HG02623 (cell line): ENCODE measurements around the gene PANX1.

ENCODE experiments used
- ATAC-seq: cut with Tn5 transposase; IDR thresholded peaks from one replicate; pipeline ENCODE4 v1.9.1; 2021; ENCODE audit warnings: moderate library complexity; ENCODE audit not compliant: unreplicated experiment

The PANX1 gene

DNA sequence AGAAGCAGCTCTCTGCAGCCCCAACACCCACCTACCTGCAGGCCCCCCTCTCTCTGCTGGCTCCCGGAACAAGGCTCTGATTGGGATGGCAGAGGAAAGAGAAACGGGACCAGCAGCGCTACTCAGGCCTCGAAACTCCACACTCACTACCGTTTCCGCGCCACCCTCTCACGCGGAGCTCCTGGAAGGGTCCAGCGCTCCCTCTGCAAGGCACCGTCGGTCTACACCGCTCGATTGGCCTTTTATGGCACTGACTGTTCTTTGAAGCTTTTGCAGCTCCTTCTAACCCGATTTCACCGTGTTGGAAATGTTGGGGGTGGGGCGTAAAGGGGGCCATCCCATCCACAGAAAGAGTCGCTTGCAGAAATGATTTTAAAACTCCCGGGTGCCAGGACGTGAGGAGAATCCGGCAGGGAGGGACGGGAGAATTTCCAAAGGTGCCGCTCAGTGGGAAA is 323 bp upstream of the PANX1 start:
- peak; percentile 11 for ATAC-seq

DNA sequence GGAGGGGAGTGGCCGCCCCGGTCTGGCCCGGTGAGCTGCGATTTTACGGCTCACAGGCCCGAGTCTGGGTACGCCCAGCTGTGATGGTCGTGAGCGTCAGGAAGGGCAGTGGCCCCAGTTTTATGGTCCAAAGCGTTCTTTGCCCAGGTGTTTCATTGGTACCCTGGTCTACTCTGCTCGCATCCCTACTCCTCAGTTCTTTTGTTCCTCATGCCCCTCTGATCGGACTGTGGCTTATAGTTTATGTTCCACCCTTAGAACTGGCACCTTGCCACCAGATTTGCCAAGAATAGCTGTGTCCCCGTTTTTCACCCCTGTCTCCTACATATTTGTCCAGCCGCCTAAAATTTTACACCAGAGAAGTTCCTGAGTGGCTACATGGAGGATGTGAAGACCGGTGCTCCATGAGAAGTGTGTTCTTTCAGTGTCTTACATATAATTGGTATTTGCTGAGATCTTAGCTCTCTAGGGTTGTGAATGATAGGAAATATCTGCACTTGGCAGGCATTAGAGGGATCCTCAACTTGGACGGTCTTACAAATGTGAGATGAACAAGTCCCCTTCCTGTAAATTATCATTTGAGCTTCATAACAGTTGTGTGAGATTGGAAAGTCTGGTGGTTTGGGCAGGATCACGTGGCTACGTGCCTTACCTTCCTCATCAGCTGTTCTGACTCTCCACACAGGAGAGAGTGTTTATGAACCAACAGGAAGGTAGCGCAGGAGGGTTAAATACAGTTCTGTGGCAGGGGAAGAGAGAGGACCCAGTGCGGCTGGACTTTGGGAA is 1.1 kb downstream of the PANX1 start:
- ATAC-seq = no peak

DNA sequence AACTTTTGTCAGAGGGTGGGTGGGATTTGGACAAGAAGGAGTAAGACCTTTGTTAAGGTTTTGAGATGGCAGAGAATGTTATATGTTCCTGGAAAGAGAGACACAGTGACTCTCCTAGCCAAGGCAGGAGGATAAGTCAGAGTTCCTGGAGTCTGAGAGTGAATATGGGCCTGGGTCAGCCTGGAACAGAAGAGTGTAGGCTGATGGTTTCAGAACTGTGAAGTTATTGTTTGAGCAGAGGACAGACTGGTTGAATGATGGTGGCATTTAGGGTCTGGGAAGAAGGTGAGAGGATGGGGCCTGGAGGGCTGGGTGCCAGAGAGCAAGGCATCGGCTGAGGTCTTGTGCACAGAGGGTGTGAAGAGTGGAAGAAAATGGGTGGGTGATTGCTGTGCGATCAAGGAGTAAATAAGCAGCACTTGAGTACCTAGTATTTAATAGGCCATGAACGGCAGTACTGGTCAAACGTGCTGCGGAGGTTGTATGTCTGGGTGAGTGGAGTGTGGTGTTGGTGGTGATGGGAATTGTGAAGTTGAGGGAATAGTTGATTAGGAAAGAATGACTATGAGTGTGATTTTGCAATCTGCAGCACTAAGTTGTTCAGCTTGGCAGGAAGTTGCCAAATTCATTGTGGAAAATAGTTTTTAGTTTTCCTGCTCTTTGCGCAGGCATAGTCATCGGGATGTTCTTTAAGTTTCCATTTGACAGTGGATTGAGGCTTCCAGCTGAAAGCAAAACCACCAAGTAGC is 1.8 kb downstream of the PANX1 start:
- no peak for ATAC-seq

DNA sequence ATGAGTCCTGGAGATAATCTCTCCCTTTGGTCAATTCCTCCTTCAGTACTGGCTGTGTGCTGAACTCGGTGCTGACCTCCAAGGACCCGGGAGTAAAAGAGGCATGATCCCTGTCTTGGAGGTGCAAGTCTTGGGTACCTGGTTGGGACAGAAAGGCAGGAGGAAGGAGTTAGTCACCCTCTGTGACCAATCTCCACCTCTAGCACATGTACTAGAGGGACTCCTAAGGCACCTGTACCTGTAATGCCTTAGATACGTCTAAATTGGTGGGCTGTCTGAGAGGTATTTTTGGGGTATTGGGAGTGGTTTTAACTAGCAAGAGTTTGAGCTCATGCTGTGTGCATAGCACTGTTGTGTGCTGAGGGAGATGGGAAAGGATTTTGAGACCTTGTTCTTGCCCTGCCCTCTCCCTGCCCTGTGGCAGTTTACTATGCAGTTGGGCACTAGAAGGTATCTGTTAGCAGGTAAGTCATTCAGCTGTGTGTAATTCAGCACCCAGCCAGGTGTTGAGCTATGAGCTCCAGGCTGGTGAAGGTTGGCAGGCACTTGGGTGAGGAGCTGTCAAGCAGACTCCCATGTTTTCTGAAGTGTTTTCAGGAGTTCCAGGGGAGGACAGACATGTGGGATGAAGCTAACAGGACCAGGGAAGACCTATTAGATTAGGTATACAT is 2.5 kb downstream of the PANX1 start:
- ATAC-seq = no peak

DNA sequence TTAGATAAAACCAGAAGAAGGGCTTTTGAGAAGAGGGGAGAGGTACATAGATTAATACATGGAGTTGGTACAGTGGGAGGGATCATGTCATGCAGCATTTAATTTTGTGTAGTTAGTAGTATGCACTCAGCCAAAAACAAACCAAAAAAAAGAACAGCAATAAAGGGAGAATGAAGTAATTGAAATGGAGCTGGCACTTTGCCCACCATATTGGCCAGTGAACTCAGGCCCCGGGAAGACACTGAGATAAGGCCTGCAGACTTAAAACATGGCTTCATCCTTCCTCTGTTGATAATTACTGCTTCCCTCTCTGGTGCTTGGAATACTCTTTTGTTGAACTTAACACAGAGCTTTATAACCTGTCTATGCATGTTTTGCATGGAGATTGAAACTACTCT is 3.1 kb downstream of the PANX1 start:
- ATAC-seq = no peak

DNA sequence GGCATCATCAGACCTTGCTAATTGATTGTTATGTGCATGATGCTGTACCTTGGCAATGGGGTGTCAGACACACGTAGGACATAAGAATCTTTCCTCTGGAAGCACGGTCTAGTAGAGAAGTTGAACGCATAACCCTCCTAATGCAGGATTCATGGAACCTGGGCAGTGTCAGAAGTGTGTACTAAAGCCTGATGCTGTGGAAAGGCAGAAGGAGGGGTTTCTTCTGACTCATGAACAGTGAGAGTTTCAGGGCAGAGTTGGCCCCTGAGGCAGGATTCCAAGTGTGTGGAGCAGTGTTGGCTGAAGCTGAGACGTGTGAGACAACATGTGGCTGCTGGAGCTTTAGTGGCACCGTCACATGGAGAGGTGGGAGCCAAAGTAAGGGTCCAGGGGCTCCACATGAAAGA is 3.5 kb downstream of the PANX1 start:
- no peak for ATAC-seq

DNA sequence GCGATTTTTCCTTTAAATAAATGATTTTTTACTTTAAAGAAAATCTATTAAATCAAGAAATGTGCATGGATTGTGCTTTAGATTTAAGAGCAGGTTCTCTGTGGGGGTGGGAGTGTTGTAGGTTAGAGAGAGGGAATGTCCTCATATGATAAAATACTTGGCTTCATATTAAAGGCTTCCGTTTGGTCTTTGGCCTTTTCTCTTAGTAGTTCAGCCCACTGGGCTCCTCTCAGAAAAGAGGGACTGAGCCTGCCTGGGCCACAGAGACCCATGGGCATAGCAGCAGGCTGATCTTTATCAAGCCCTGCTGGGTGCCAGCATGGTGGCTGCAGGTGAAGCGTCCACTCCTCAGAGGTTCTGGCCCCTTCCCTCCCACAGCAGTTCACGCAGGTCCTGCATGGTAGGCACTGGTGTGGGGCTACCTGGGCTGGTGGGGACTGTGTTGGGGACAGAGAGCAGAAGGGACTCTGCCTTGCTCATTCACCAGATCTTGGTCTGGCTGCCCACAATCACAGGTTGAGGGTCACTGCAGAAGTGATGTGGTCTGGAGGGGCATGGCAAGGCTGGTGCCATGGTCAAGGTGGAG is 4.3 kb downstream of the PANX1 start:
- ATAC-seq = no peak

DNA sequence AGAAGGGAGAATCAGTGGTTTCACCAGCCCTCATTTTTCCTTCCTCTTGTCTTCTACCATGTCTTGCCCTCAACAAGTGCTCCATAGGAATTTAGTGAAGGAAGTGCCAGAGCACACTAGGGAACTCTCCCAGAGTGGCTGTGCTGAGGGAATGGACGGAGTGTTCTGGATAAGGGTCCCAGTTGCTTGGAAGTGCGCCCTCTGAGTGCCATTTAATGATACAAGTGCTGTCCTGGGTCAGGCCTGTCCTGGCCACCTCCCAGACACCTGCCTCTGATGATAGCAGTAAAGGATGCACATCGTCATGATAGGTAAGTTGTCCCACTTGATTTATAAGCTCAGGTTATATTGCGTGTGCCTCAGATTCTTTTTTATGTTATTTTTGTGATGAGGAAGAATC is 5.1 kb downstream of the PANX1 start:
- ATAC-seq = no peak

DNA sequence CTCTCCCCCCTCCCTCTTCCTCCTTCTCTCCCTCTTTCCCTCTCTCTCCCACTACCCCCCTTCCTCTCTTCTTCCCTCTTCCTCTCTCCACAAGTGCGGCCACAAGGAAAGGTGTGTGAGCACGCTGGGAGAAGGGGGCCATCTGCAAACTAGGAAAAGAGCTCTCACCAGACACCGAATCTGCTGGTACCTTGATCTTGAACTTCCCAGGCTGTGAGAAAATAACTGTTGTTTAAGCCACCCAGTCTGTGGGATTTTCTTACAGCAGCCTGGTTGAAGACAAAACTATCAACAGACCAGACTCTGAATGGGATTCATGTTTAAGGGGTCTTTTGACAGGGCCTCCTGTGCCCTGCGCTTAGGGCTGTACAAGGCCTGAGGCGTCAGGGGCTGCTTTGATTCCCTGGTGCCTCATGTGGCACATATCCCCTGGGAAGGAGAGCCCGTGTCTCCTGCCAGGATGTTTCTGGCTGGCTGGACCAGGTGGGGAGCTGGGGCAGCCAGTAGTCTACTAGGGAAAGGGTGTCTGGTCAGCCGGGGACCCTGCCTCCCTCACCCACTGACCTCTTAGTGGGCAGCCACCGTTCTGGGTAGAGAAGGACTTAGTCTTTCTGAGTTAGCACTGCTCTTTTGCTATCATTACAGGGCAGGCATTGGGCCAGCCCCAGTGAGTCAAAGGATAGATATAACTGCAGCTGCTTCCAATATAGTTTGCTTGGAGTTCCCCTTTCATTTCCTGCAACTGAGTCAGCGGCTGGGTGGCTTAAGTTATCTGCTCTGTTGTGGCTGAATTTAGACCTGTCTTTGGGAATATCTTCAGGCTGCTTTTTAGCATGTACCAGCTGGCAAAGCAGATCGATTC is 6.2 kb downstream of the PANX1 start:
- ATAC-seq = peak; percentile 60

DNA sequence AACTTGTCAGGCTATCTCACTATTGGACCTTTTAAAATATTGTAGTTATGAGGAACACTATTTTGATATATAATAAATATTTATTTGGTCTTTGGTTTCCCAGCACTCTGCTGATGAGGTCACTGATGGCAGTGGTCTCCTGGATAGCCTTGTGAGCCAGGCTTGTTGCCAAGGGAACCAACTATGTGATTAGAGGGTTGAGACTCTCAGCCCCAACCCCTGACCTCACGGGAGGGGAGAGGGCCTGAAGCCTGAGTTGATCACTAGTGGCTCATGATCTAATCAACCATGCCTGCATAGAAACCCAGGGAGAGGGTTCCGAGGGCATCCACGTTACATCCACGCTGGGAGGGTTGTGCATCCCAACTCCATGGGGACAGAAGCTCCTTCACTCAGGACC is 10.8 kb downstream of the PANX1 start:
- no peak for ATAC-seq

DNA sequence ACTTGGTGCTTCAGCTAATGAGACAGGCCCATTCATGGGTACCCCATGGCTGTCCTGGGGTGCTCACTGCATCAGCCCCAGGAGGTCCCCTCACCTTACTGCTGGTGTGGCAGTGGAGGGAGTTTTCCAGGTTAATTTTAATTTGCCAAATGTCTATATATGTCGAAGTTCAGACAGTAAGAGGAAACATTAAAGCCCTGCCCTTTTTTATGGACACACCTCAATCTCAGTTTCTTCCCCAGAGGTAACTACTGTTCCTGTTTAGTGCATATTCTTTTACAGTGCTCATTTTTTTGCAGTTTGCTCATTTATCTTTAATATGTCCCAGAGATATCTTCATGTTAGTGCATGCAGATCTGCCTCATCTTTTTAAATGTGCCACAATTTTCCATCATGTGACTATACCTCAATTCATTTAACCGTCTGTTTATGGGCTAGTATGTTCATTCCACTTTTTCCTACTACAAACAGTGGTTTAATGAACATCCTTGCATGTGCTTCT is 11.6 kb downstream of the PANX1 start:
- no peak for ATAC-seq

DNA sequence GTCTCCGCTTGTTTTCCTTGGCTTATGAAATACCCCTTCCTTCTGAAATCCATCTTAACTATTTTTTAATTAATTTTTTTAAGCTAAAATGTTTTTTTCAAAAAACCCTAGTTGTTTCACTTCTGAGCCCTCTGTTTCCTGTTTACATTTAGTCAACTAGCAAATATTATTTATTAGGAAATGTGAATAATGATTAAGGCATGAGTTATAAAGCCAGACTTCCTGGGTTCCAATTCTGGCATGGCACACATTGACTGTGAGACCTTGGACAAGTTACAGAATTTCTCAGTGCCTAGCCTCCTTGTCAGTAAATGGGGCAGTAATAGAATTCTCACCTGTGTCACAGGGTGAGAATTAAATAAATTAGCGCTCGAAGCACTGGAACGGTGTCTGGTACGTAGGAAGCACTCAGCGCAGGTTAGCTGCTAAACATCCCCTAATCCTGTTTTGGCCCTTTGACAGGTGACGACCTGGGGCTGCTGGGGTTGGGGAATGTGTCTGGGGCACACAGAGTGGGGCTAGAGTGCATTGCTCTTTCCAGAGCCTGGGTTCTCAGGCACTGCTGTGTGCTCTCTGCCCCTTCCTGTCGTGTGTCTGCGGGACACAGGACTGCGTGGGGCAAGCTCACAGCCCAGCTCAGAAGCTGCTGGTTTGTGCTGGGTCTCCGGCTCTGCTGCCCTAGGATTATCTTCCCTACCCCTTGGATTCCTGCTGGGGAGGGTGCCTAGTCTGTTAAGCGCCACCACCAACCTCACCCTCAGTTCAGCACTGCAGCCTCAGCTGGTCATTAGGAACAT is 13.1 kb downstream of the PANX1 start:
- ATAC-seq = no peak

DNA sequence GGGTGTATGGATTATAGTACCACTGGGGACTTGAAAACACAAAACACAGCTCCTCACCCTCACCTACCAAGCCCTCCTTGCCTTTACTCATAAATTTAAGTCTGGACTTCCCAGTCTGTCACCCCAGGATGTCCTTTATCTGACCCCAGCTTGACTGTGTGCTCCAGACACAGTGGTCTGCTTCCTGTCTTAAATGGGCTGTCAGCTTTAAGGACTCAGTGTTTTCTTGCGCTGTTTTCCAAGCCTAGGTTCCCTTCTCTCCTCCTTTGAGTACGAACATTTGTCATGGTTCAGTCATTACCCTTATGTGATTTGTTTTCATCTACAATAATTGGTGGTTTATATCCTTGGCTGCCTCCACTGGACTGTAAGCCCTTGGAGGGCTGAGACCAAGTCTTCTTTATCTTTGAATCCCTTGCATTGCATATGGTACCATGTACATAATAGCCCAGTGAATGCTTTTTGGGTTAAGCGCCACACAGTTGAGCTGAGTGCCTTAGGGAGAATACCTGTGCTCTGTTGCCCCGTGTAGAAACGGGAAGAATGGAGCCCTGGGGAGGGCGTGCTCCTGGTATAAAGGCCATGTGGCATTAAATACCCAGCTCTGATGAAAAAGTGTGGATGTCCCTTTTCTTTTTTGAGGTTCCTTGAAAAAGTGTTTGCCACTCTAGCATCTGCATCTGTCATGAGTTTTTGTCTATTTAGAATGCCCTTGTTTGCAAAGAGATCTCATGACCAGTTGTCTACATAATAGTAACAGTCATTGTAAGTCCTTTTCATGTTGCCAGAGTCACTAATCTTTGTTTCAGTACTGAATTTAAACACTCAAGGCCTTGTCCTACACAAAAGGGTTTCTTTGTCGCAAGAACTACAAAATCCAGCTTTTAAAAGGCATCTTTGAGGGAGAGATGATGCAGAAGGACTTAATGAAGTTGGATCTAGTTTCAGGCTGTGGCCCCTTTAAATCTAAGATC is 14.0 kb downstream of the PANX1 start:
- no peak for ATAC-seq

DNA sequence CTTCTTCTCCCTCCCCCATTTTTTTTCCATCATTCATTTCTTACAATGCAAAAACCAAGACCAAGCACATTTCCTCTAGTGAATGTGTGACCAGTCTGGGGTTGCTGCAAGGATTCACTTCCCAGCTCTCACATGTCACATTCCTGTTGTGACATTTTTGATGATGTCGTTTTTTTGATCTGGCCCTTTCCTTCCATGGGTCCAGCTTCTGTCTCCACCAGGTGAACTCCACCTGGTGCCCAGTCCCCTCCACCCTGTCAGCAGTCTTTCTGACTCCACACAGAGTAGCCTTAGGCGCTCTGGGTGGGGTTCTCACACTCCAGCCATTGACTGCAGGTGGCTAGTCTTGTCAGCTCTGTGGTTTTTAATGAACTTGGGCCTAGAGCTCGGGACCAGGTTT is 15.6 kb downstream of the PANX1 start:
- ATAC-seq = no peak

DNA sequence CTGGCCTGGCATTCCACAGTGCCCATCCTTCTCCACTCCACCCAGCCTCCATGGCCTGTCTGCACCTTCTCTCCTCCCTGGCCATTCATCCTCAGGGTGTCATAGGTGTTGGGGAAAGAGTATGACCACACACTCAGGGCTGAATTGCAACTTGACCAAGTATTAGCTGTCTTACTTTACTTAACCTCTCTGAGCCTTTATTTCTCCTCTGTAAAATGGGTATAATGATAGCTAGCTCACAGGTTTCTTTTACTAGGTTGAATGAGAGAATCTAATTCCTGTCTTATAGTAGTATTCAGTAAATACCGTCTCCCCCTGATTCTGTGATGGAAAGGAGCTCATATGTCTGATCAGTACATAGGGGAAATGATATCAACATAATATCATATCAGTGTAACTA is 16.0 kb downstream of the PANX1 start:
- no peak for ATAC-seq

DNA sequence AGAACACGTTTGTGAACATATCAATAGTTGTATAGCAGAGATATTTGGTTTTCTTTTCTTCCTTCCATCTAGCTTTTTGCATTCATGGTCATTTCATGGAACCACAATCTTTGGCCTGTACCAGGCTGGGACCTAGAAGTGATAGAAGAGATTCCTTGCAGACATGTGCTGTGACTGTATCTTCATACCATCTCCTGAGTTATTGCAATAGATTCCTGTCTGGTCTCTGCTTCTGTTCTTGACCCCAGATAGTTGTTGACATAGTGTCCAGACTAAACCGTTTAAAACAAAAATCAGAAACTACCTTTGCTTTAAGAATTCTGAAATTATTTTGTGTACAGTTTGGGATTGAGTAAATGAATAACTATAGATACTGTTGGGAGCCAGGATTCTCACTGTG is 16.8 kb downstream of the PANX1 start:
- ATAC-seq = no peak

DNA sequence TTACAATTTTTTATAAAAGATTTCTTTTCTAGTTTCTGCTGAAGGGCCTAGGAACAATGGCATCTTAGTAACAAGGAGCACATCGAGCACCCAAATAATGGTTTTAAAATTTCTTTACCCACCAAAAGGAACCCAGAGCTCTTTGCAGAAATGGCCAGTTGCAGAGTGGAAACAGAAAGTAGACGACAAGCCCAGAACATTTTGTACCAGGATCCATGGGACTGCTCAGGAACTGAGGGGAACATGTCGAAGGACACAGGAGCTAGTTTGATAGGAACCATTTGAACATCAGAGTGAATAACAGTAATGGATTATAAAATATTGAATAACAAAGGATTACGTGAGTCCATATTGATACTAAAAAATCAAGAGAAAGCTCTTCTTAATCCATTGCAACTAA is 17.3 kb downstream of the PANX1 start:
- ATAC-seq = no peak

DNA sequence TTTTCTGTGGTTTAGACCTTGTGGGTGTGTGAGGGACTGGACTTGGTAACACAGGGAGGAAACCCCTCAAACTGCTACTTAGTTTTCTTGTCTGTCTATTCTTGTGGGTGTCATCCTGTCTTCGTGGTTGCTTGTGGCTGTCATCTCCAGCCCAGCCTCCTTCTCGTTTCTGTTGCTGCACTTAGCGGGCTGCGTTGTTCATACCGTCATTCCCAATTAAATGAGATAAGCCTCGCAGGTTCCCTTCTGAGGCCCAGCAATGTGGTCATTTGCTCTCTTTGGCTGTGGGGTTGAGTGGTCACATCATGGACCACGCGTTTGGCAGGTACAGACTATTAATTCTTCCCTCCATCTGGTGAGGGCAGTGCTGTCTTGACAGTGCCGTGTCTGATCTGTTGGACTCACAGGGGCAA is 18.8 kb downstream of the PANX1 start:
- peak; percentile 49 for ATAC-seq
